Body of pancreas (tissue), 4 donors: ENCODE data around the gene IL21R.

Experiments used
- CTCF ChIP-seq, 7 experiments: fragments of 450-650 bp in 4 of 7; fragments of 200-600 bp in 3 of 7; sonication (generic) in 3 of 7; IDR thresholded peaks; one replicate each; pipeline ENCODE4 v1.5.1; 2016 to 2019; ENCODE audit warnings: antibody characterized with exemption in 7 of 7
- POLR2A ChIP-seq, 3 donors: fragments of 450-650 bp; IDR thresholded peaks; one replicate each; pipeline ENCODE4 v1.6.1; 2016; ENCODE audit warnings: antibody characterized with exemption in 3 of 3, mild to moderate bottlenecking in 2 of 3

GRCh38 chr16:27399969-27400368 is 2.0 kb upstream of the IL21R start:
- no peak for TF ChIP-seq POLR2A (IDR thresholded peaks at IDR 0.05)
- no peak for TF ChIP-seq CTCF (IDR thresholded peaks at IDR 0.05)
